Ishikawa (cell line): ENCODE results near the gene CBX1.

Experiments used
- RAD21 ChIP-seq: IDR thresholded peaks from 2 replicates; pipeline ENCODE4 v1.6.1; 2012; ENCODE audit warnings: low read depth
- TEAD4 ChIP-seq: IDR thresholded peaks from 2 replicates; pipeline ENCODE4 v1.6.1; 2012
- ZBTB7A ChIP-seq: IDR thresholded peaks from 2 replicates; pipeline ENCODE4 v1.6.1; 2012; ENCODE audit warnings: low read depth
- TF ChIP-seq, protein P1 (sequence below): IDR thresholded peaks from 2 replicates; pipeline ENCODE4 v1.6.1; 2012

DNA sequence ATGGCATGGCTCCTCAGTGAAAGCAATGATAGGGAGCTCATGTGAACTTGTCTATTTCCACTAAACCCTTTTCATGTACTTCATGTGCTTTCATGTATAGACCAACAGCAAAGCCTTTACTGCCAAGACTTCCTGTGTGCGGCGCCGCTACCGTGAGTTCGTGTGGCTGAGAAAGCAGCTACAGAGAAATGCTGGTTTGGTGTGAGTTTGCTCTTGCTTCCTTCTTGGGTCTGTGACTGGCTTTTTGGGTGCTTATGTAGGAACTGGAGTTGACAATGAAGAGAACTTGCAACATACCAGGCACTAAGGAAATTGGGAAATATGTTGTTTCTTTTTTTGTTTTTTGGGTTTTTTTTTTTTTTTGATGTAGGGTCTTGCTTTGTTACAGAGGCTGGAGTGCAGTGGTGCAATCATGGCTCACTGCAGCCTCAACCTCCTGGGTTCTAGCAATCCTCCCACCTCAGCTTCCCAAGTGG is 12.0 kb upstream of the CBX1 start:
- TF ChIP-seq ZBTB7A: no peak
- no peak for TF ChIP-seq RAD21
- TF ChIP-seq TEAD4: no peak
- TF ChIP-seq, protein P1, sequence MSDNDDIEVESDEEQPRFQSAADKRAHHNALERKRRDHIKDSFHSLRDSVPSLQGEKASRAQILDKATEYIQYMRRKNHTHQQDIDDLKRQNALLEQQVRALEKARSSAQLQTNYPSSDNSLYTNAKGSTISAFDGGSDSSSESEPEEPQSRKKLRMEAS: no peak
